SK-N-SH (cell line): Measurements from ENCODE around the gene GPT2.

Experiments
- CTCF ChIP-seq: fragments of 200-600 bp; sonication (generic); IDR thresholded peaks from 2 replicates; pipeline ENCODE4 v1.6.1; 2017; ENCODE audit warnings: antibody characterized with exemption, mild to moderate bottlenecking, moderate library complexity
- EP300 ChIP-seq, 2 experiments: IDR thresholded peaks; 2 replicates each; pipeline versions ENCODE4 v1.4.0 to v1.6.1; 2012; ENCODE audit warnings: borderline replicate concordance in 1 of 2, low read depth in 1 of 2, low read length in 1 of 2
- FOXJ3 ChIP-seq: sonication (generic); formaldehyde crosslinking; IDR thresholded peaks from 2 replicates; pipeline ENCODE4 v1.5.1; 2020; ENCODE audit warnings: mild to moderate bottlenecking, missing genetic modification reagents
- FOXM1 ChIP-seq: IDR thresholded peaks from 2 replicates; pipeline ENCODE4 v1.4.0; 2012; ENCODE audit warnings: low read depth, mild to moderate bottlenecking
- GATA2 ChIP-seq: sonication (generic); formaldehyde crosslinking; IDR thresholded peaks from 2 replicates; pipeline ENCODE4 v1.5.0; 2020; ENCODE audit warnings: mild to moderate bottlenecking, missing genetic modification reagents
- NFIC ChIP-seq: IDR thresholded peaks from 2 replicates; pipeline ENCODE4 v1.4.0; 2012; ENCODE audit warnings: borderline replicate concordance
- POLR2AphosphoS5 ChIP-seq: IDR thresholded peaks from 2 replicates; pipeline ENCODE4 v1.6.1; 2012; ENCODE audit warnings: low read depth, low read length
- RAD21 ChIP-seq: IDR thresholded peaks from 2 replicates; pipeline ENCODE4 v1.6.1; 2012; ENCODE audit warnings: mild to moderate bottlenecking, low read length
- REST ChIP-seq: IDR thresholded peaks from 2 replicates; pipeline ENCODE4 v1.6.1; 2012; ENCODE audit warnings: mild to moderate bottlenecking, low read depth, low read length, moderate library complexity
- SIN3A ChIP-seq: IDR thresholded peaks from 2 replicates; pipeline ENCODE4 v1.6.1; 2012; ENCODE audit warnings: low read depth, mild to moderate bottlenecking, low read length, moderate library complexity, borderline replicate concordance
- TAF1 ChIP-seq: IDR thresholded peaks from 2 replicates; pipeline ENCODE4 v1.6.1; 2012; ENCODE audit warnings: low read depth, mild to moderate bottlenecking, low read length, moderate library complexity, borderline replicate concordance
- TEAD4 ChIP-seq: IDR thresholded peaks from 2 replicates; pipeline ENCODE4 v1.4.0; 2012; ENCODE audit warnings: mild to moderate bottlenecking, borderline replicate concordance; ENCODE audit not compliant: insufficient read depth
- USF2 ChIP-seq: fragments of 150-350 bp; IDR thresholded peaks from 2 replicates; pipeline ENCODE4 v1.6.1; 2017; ENCODE audit warnings: antibody characterized with exemption, low read length, low read depth, borderline replicate concordance
- ZBTB33 ChIP-seq: IDR thresholded peaks from 2 replicates; pipeline ENCODE4 v1.4.0; 2012; ENCODE audit warnings: low read depth, borderline replicate concordance

GRCh38 chr16:46845952-46846351 is 38.2 kb upstream of the GPT2 start:
- TF ChIP-seq CTCF, result no peak
- TF ChIP-seq ZBTB33, result no peak
- TF ChIP-seq TAF1, result no peak
- no peak for TF ChIP-seq EP300 (IDR thresholded peaks at IDR 0.05; ENCODE audit: borderline replicate concordance in 1 of 2, low read depth in 1 of 2, low read length in 1 of 2)
- no peak for TF ChIP-seq SIN3A
- TF ChIP-seq USF2, result no peak
- TF ChIP-seq GATA2 (CRISPR knock-in tag), result no peak
- no peak for TF ChIP-seq RAD21
- no peak for TF ChIP-seq POLR2AphosphoS5
- no peak for TF ChIP-seq REST
- TF ChIP-seq NFIC, result no peak
- TF ChIP-seq FOXM1, result no peak
- no peak for TF ChIP-seq TEAD4
- TF ChIP-seq FOXJ3 (CRISPR knock-in tag), result no peak
